Renal pelvis (tissue), 4 donors: ENCODE data around the gene PAFAH2. TPM values are rescaled to one million over a fixed set of nuclear protein-coding genes. Genes with fewer than 3 reads are reported as not detected.
"Not testable (repeated sequence)": the region's sequence is repeated elsewhere in the genome, so short reads cannot be mapped to it uniquely, and the experiment has no call there.

Source experiments
- DNase-seq: peaks from one replicate; pipeline ENCODE4 v3.0.0-alpha.2; 2013
- polyA plus RNA-seq, 3 donors: library from polyadenylated mRNA; unstranded; fragments of 120-200 nt; gene quantifications; one replicate each; pipeline ENCODE4 v1.2.1, GENCODE V29; 2013; ENCODE audit not compliant: insufficient read length in 3 of 3

The PAFAH2 gene
- polyA plus RNA-seq, 3 donors = 16.5 to 24.0 (median 19.1) TPM

- DNase-seq = no peak
Measured at GRCh38 chr1:25936947-25937346, 60.9 kb downstream of the PAFAH2 start.

GRCh38 chr1:25933479-25934365 lies 64.1 kb downstream of the PAFAH2 start:
- no peak for DNase-seq

GRCh38 chr1:25932811-25933400 lies 65.0 kb downstream of the PAFAH2 start:
- DNase-seq = not testable (repeated sequence)

- no peak for DNase-seq
Measured at GRCh38 chr1:25932321-25932720, 65.5 kb downstream of the PAFAH2 start.

GRCh38 chr1:25929016-25929415 lies 68.8 kb downstream of the PAFAH2 start:
- no peak for DNase-seq

- peak; percentile 55 for DNase-seq
Measured at GRCh38 chr1:25927521-25928265, 70.2 kb downstream of the PAFAH2 start.

- no peak for DNase-seq
Measured at GRCh38 chr1:25926731-25927496, 70.9 kb downstream of the PAFAH2 start.

GRCh38 chr1:25924454-25924853 lies 73.4 kb downstream of the PAFAH2 start:
- no peak for DNase-seq

GRCh38 chr1:25922971-25923552 lies 74.8 kb downstream of the PAFAH2 start:
- peak; percentile 33 for DNase-seq

- DNase-seq = peak; percentile 65
Measured at GRCh38 chr1:25922056-25922970, 75.5 kb downstream of the PAFAH2 start.

GRCh38 chr1:25918615-25919014 lies 79.2 kb downstream of the PAFAH2 start:
- DNase-seq = no peak

- DNase-seq = peak; percentile 27
Measured at GRCh38 chr1:25917996-25918395, 79.9 kb downstream of the PAFAH2 start.

- no peak for DNase-seq
Measured at GRCh38 chr1:25916460-25916859, 81.4 kb downstream of the PAFAH2 start.

GRCh38 chr1:25914074-25914995 lies 83.5 kb downstream of the PAFAH2 start:
- DNase-seq = no peak

GRCh38 chr1:25913206-25913605 lies 84.7 kb downstream of the PAFAH2 start:
- DNase-seq = no peak

GRCh38 chr1:25912076-25912831 lies 85.6 kb downstream of the PAFAH2 start:
- DNase-seq = no peak

GRCh38 chr1:25911162-25911561 lies 86.7 kb downstream of the PAFAH2 start:
- DNase-seq = no peak
